GM11168 (cell line): Measurements from ENCODE around the gene EFTUD2.

Source experiments
- in situ Hi-C: fragments of 300-500 bp; cut with MboI; formaldehyde crosslinking; loops from one replicate; pipeline ENCODE4 v1.12.0; 2022; ENCODE audit warnings: low sequenced_read_pairs; ENCODE audit not compliant: unreplicated experiment

EFTUD2 gene

GRCh38 chr17:44926821-44927525 is 27.7 kb upstream of the EFTUD2 start:
- in situ Hi-C loops, result loop anchor here (5.0 kb wide), 1 partner anchor 85 kb away; no protein-coding TSS in a partner anchor

GRCh38 chr17:44925731-44926697 is 26.8 kb upstream of the EFTUD2 start:
- in situ Hi-C loops, result loop anchor here (5.0 kb wide), 1 partner anchor 86 kb away; no protein-coding TSS in a partner anchor

- in situ Hi-C loops, result no loop called here
Observed at GRCh38 chr17:44924107-44924544, 24.9 kb upstream of the EFTUD2 start.

GRCh38 chr17:44922746-44923470 is 23.7 kb upstream of the EFTUD2 start:
- in situ Hi-C loops, result no loop called here

GRCh38 chr17:44922136-44922535 is 22.9 kb upstream of the EFTUD2 start:
- in situ Hi-C loops, result no loop called here

- in situ Hi-C loops, result no loop called here
Observed at GRCh38 chr17:44921122-44921882, 22.1 kb upstream of the EFTUD2 start.

- in situ Hi-C loops, result no loop called here
Observed at GRCh38 chr17:44920565-44920940, 21.3 kb upstream of the EFTUD2 start.

GRCh38 chr17:44919885-44920564 is 20.8 kb upstream of the EFTUD2 start:
- in situ Hi-C loops, result no loop called here

- in situ Hi-C loops, result no loop called here
Observed at GRCh38 chr17:44919411-44919810, 20.2 kb upstream of the EFTUD2 start.

- in situ Hi-C loops, result no loop called here
Observed at GRCh38 chr17:44918006-44918405, 18.8 kb upstream of the EFTUD2 start.

GRCh38 chr17:44917456-44917855 is 18.2 kb upstream of the EFTUD2 start:
- in situ Hi-C loops, result no loop called here

GRCh38 chr17:44916781-44917241 is 17.6 kb upstream of the EFTUD2 start:
- in situ Hi-C loops, result no loop called here

GRCh38 chr17:44915862-44916780 is 16.9 kb upstream of the EFTUD2 start:
- in situ Hi-C loops, result no loop called here

- in situ Hi-C loops, result no loop called here
Observed at GRCh38 chr17:44915321-44915726, 16.1 kb upstream of the EFTUD2 start, which contains the start of gene GFAP. Gene GFAP, minus strand, starts transcription at chr17:44915500. Its CDS starts 14 bp downstream, at chr17:44915486.

GRCh38 chr17:44914698-44915271 is 15.5 kb upstream of the EFTUD2 start:
- in situ Hi-C loops, result no loop called here

GRCh38 chr17:44914148-44914547 is 14.9 kb upstream of the EFTUD2 start:
- in situ Hi-C loops, result no loop called here

- in situ Hi-C loops, result no loop called here
Observed at GRCh38 chr17:44913676-44914075, 14.4 kb upstream of the EFTUD2 start.
